Head of caudate nucleus (tissue), 42 donors: ENCODE results near the gene RBMS1.

ENCODE experiments used
- DNase-seq, 42 donors: peaks; one replicate each; pipeline versions ENCODE4 v3.0.0 to v3.0.0-alpha.2; 2020 to 2021; ENCODE audit warnings: mixed read lengths in 7 of 42
- intact Hi-C: fragments of 100-400 bp; cut with DNase I; formaldehyde crosslinking; loops from one replicate; pipeline ENCODE4 v1.15.0; 2022

The RBMS1 gene

DNA sequence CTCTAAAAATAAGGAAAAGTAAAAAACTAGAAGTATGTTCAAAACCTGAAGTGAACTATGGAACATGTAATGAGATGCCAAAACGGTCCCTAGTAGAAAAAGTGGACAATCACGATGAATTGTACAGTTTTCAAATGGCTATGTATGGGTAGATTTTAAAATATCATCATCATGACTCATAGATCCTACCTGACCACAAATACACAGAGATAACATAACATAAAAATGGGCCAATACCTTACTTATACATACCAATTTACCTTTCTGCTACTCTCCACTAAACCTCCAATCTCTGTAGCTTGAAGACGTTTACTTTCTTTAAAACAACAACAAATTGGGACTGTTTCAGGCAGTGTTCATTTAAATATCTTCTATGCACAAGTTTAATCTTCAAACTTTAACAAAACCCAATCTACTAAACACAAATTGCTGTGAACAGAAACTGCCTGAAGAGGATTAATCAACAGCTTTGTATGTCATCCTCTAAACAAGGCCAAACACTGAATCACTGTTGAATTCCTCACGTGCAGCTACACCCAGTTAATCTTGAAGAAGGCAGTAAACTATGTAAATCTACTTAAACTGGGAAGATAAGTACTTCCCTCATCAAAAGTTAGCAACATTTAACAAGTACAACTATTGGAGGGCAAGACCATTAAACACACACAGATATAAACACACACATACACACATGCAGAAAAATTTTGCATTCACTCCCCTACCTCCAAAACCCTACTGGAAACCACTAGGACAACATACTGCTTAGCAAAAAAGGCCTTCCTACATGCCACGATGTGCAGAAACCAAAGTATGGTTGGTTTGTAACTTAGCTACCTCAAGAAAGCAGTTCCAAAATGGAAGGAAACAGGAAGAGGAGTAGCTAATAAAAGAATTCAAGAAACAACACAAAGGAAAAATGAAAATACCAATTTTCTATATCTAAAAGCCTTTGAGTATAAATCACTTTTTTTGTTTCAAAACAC lies 90.3 kb downstream of the RBMS1 start:
- intact Hi-C loops: no loop called here
- DNase-seq: no peak

DNA sequence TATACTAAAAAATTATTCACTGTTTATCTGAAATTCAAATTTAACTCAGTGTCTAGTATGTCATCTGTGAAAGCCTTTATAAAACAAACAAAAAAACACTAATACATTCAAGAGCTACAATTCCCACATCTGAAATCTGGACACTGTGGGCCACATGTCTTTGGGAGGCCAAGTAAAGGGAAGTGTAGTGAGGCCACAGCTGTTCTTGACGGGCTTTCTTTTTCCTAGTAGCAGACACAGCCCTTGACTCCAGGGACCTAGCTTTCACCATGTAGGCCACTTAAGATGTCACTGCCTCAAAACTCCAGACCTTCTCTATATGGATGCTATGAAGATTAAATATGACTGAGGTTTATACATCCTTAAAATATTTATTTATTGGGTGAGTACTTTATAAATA lies 91.1 kb downstream of the RBMS1 start:
- DNase-seq: no peak
- intact Hi-C loops: no loop called here

DNA sequence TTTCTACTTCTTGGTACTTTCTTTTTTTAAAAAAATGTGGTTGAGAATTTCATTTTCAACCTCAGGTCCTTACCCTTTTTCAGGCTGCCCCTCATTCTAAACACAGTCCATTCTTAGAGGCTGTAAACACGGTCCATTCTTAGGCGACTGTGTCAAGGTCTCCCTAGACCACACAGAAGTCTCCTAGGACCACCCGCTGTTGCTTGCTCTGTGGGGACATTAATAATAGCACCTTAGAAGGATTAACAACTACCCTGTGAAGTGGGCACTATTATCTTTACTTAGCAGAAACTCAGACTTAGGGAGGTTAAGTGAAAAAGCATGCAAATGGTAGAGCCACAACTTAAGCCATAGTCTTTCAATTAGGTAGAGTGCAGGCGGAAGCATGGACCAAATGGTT lies 91.7 kb downstream of the RBMS1 start:
- DNase-seq: no peak
- intact Hi-C loops: no loop called here

GRCh38 chr2:160399880-160400279 lies 93.7 kb downstream of the RBMS1 start:
- no peak for DNase-seq
- intact Hi-C loops: no loop called here

- intact Hi-C loops: no loop called here
- DNase-seq: no peak
Observed at GRCh38 chr2:160397530-160397865, 96.1 kb downstream of the RBMS1 start.

DNA sequence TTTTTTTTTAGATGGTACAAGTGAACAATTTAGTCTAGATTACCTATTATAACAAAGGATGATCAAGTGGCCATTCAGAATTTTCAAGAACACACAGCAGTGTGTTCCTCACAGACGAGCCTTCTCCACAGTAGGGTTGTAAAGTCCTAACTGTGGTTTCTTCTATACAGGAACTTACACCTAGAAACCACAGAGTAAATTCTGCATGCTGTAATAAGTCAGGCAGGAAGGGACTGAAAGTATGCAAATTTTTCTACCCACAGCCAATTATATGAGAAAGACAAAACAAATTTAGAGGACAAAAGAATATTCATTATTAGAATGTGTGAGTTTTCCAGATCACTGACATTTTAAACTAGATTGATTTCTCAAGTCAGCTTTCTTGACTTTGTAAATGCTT lies 99.5 kb downstream of the RBMS1 start:
- DNase-seq: no peak
- intact Hi-C loops: no loop called here

GRCh38 chr2:160392201-160392600 lies 101.4 kb downstream of the RBMS1 start:
- DNase-seq: no peak
- intact Hi-C loops: no loop called here

DNA sequence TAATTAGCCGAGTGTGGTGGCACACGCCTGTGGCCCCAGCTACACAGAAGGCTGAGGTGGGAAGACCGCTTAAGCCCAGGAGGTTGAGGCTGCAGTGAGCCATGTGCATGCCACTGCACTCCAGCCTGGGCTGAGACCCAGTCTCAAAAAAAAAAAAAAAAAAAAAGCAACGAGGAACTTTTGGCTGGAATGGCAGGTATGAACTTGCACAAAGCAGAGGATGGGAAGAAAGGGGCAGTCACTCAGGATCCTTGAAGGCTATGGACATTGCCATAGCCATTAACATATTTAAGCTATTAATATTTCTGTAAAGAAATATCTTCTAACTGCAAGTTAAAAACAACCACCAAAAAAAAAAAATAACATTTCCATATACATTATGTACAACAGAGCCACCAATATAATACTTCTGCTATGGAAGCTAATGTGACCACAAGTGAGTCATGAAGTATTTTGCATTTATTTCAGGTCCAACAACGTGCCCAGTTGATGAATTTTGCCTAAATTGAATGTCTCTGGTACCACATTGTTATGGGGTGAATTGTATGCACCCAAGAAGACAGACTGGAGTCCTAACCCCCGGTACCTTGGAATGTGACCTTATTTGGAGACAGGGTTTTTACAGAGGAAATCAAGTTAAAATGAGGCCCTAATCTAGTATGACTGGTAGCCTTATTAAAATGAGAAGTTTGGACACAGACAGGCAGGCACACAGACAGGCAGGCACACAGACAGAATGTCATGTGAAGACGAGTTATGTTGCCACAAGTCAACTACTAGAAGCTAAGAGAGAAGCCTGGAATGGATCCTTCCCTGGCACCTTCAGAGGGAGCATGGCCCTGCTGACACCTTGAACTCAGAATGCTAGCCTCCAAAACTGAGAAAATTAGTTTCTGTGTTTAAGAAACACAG lies 102.8 kb downstream of the RBMS1 start:
- intact Hi-C loops: no loop called here
- no peak for DNase-seq

DNA sequence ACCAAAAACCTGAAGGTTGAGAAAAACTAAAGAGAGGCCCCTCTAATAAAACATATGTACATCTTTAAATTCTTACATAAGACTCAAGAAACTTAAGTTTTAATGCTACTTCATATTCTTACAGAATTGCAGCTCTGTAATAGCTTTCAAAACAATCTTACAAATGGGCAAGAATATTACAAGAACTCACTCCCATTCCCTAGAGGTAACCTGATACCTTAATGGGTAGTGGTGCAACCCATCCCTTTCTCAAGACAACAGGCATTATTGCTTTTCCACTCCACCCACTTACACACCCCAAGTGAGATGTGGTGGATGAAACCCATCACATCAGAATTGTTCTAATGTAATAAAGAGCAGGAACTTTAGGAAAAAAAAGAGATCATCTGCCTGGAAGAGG lies 103.7 kb downstream of the RBMS1 start:
- no peak for DNase-seq
- intact Hi-C loops: no loop called here

DNA sequence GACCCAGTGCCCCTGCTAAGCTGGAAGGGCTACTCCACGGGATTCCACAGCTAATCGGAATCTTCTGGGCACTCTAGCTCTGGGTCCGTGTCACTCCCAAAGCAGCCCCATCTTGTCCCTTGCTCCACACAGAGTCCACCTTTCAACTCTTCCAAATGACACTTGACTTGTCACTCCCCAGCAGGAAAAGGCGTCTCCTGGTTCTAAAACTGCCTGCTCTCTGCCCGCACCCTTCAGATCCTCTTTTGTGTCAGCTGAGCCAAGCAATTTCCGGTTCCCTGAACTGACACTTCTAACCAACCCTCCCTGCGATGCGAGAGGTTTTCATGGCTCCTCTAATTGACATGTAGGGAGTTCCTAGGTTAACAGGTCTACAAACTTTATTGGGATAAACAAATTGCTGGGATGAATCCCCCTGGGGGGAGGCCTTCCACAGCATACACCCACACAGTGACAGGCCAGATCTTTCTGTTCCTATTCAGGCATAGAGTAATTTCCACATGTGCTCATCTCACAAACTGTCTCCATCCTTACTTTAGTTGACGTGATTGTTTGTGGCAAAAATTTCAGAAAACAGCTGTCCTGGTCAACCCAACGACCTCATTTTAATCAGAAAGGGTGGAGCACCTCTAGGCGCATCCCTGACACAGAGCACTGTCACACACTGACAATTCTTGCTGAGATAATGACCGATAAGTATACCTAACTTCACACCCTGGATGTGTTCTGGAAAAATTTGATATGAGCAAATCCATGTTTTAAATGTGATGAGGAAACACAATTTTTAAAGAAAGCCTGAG lies 104.9 kb downstream of the RBMS1 start:
- DNase-seq: peak in 20 of 42 donors; percentile 20 to 64 (median 42)

DNA sequence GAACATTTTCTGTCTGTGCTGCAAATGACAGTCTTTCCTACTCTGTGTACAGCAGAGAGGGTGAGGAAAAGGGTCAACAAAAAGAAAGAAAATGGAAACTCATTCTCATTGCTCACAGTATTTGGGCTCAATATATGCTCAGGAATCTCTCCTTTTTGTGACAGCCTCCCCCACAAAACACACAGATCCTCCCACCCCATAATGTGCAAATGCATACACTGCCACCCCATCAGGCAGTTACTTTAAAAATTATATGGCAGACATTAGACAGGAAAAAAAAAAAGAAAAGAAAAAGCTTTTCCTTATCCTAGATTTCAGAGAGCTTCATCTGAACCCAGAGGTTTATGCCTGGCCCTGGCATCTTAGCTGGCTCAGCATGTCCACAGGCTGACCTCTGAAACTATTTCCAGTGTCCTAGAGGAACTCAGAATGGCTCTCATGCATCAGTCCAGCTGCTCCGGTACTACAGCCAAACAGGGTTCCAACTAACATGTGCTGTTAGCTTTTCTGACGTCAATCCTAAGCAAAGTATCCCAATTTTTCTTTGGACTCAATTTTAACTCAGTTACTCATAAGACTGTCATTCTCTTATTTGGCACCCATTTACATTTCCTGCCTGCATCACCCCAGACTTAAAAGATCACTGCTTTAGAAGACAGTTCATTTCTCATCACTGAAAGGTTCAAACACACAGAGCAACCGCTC lies 105.9 kb downstream of the RBMS1 start:
- DNase-seq: peak in 3 of 42 donors; percentile 19 to 55 (median 29)

More for the DNA sequence above, 104.9 kb downstream of the RBMS1 start:
- intact Hi-C loops: no loop called here

DNA sequence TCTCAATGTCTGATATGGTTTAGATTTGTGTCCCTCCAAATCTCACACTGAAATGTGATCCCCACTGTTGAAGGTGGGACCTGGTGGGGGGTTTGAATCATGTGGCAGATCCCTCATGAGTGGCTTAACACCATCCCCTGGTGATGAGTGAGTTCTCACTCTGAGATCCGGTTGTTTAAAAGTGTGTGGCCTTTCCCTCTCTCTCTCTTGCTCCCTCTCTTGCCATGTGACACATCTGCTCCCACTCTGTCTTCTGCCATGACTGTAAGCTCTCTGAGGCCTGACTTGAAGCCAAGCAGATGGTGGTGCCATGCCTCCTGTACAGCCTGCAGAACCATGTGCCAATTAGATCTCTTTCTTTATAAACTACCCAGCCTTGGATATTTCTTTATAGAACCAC lies 108.8 kb downstream of the RBMS1 start:
- intact Hi-C loops: no loop called here

More for the DNA sequence above, 105.9 kb downstream of the RBMS1 start:
- intact Hi-C loops: no loop called here

DNA sequence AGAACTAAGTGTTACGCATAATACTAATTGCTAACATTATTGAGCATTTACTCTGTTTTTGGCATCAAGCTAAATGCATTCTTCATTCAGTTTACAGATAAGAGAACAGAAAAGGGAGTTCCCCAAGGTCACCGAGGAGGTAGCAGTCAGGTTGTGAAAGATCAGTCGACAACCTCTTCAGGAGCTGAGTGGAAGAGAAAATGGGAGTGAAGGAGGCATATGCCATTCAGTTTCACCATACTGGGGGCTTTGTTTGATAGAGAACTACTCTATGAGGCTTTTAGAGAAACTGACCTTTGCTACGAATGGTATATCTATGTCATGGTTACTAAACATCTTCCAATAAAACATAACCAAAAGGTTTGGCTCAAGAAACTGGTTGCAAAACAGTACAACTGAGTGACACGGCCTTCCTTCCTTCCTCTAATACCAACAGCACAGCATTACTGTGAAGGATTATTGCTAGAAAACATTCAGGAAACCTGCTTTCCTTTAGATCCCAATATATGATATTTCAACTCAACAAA lies 112.1 kb downstream of the RBMS1 start:
- intact Hi-C loops: no loop called here
- no peak for DNase-seq

More for the DNA sequence above, 108.8 kb downstream of the RBMS1 start:
- no peak for DNase-seq

GRCh38 chr2:160380611-160381010 lies 113.0 kb downstream of the RBMS1 start:
- peak in 24 of 42 donors; percentile 30 to 84 (median 46) for DNase-seq

GRCh38 chr2:160380000-160380570 lies 113.5 kb downstream of the RBMS1 start:
- DNase-seq: no peak
- intact Hi-C loops: no loop called here

More at GRCh38 chr2:160380611-160381010, 113.0 kb downstream of the RBMS1 start:
- intact Hi-C loops: no loop called here

DNA sequence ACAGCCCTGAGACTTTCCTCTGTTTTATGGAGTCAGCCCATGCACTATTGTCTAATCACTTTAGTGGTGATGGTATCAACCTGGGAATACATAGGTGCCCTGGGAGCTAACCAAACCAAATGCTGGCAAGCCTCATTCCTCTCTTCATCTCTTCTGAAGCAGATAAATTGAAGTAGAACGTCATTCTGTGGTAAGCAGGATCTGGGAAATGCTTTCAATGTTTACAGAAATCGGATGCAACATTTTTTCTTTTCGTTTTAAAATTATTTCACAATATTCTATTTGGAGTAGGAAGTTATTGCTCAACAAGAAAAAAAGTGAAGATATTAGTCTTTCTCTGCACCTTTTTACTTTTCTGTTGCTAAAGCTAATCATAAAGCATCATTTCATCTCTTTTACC lies 114.2 kb downstream of the RBMS1 start:
- intact Hi-C loops: no loop called here
- DNase-seq: no peak

GRCh38 chr2:160377204-160377995 lies 116.2 kb downstream of the RBMS1 start:
- no peak for DNase-seq
- intact Hi-C loops: no loop called here
